ENCODE data around the gene KCNK5.

KCNK5 gene

GRCh38 chr6:39171489-39172376 lies 57.5 kb downstream of the KCNK5 start:
- H3K4me3 ChIP-seq (ENCODE audit: low read length in 2 of 2): peak overlapping the region in 1 of 2 donors; percentile 15
- no peak overlapping the region for H3K27ac ChIP-seq (ENCODE audit: low read length)
- peaks cover 5% of the 10 kb centered on the region in 2 donors for H3K9me3 ChIP-seq (ENCODE audit: control insufficient read depth in 2 of 2, low read length in 2 of 2)
- H3K36me3 ChIP-seq (ENCODE audit: control insufficient read depth in 2 of 2, insufficient read depth in 2 of 2, low read length in 2 of 2): no peaks in the 10 kb centered on the region
- no peaks in the 10 kb centered on the region for H3K4me1 ChIP-seq (ENCODE audit: control insufficient read depth, insufficient read depth, low read length)
- H3K9ac ChIP-seq (ENCODE audit: low read length in 2 of 2): no peak overlapping the region
- H3K27me3 ChIP-seq (ENCODE audit: control insufficient read depth in 1 of 2, insufficient read depth in 2 of 2, low read length in 2 of 2): peaks cover 0 to 4% of the 10 kb centered on the region in 2 donors

- Histone ChIP-seq H3K4me1 (ENCODE audit: control insufficient read depth, insufficient read depth, low read length) (no peaks in the 10 kb centered on the region), H3K9me3 (ENCODE audit: control insufficient read depth in 2 of 2, low read length in 2 of 2) (peaks cover 4 to 5% of the 10 kb centered on the region in 2 donors), H3K27me3 (ENCODE audit: control insufficient read depth in 1 of 2, insufficient read depth in 2 of 2, low read length in 2 of 2) (peaks cover 4 to 9% of the 10 kb centered on the region in 2 donors), H3K36me3 (ENCODE audit: control insufficient read depth in 2 of 2, insufficient read depth in 2 of 2, low read length in 2 of 2) (no peaks in the 10 kb centered on the region), H3K9ac (ENCODE audit: low read length in 2 of 2) (no peak overlapping the region), H3K27ac (ENCODE audit: low read length) (no peak overlapping the region), H3K4me3 (ENCODE audit: low read length in 2 of 2) (no peak overlapping the region)
Measured at GRCh38 chr6:39170860-39171259, 58.4 kb downstream of the KCNK5 start.

DNA sequence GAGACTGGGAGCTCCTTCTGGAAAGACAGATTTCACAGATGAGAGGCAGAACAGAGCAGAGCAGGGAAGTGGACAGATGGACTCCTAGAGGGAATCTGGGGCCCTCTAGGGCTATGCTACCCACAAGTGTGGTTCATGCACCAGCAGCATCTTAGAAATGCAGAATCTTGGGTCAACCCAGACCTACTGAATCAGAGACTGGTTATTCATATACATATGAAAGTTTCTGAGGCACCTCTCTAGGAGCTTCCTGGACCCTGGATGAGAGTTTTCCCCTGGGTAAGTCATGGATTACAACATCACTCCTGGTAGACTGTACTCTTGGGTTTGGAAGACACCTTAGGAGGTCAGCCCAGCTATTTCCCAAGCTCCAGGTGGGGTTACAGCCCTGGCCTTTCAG lies 58.9 kb downstream of the KCNK5 start:
- H3K9ac ChIP-seq (ENCODE audit: low read length in 2 of 2): no peak overlapping the region
- no peak overlapping the region for H3K27ac ChIP-seq (ENCODE audit: low read length)
- H3K36me3 ChIP-seq (ENCODE audit: control insufficient read depth in 2 of 2, insufficient read depth in 2 of 2, low read length in 2 of 2): no peaks in the 10 kb centered on the region
- H3K4me1 ChIP-seq (ENCODE audit: control insufficient read depth, insufficient read depth, low read length): no peaks in the 10 kb centered on the region
- peaks cover 5 to 9% of the 10 kb centered on the region in 2 donors for H3K27me3 ChIP-seq (ENCODE audit: control insufficient read depth in 1 of 2, insufficient read depth in 2 of 2, low read length in 2 of 2)
- H3K4me3 ChIP-seq (ENCODE audit: low read length in 2 of 2): no peak overlapping the region
- peaks cover 4 to 5% of the 10 kb centered on the region in 2 donors for H3K9me3 ChIP-seq (ENCODE audit: control insufficient read depth in 2 of 2, low read length in 2 of 2)

GRCh38 chr6:39169448-39170344 lies 59.6 kb downstream of the KCNK5 start:
- Histone ChIP-seq H3K27ac (ENCODE audit: low read length) (no peak overlapping the region), H3K9ac (ENCODE audit: low read length in 2 of 2) (no peak overlapping the region), H3K27me3 (ENCODE audit: control insufficient read depth in 1 of 2, insufficient read depth in 2 of 2, low read length in 2 of 2) (peaks cover 5 to 9% of the 10 kb centered on the region in 2 donors)

DNA sequence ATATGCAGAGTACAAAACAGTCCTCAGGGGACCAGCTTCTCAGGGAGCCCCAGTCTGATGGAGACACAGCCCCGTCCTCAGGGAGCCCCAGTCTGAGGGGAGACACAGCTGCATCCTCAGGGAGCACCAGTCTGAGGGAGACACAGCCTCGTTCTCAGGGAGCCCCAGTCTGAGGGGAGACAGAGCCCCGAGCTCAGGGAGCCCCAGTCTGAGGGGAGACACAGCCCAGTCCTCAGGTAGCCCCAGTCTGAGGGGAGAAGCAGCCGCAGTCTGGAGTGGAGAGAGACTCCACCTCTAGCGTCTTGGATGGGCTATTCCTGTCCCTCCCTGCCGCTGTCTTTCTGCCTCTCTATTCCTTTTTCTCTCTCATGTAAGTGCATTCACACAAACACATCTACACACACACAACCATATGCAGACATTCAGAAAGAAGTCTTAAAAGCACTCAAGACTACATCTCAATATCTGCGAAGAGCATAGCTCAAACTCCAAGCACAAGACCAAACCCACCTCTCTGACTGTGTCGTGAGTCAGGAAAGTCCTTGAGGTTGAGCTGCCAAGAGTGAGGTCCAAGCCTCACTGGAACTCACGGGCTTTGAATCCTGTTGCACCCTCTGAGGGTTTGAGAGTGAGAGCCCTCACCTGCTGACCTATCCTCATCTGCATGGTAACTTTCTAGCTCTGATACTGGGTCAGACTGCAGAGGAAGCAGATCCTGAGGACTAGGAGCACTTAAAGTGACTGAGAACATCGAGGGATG lies 61.2 kb downstream of the KCNK5 start:
- H3K9me3 ChIP-seq (ENCODE audit: control insufficient read depth in 2 of 2, low read length in 2 of 2): peaks cover 4 to 5% of the 10 kb centered on the region in 2 donors
- no peak overlapping the region for H3K27ac ChIP-seq (ENCODE audit: low read length)
- H3K4me3 ChIP-seq (ENCODE audit: low read length in 2 of 2): no peak overlapping the region
- H3K4me1 ChIP-seq (ENCODE audit: control insufficient read depth, insufficient read depth, low read length): no peaks in the 10 kb centered on the region
- no peaks in the 10 kb centered on the region for H3K36me3 ChIP-seq (ENCODE audit: control insufficient read depth in 2 of 2, insufficient read depth in 2 of 2, low read length in 2 of 2)
- H3K9ac ChIP-seq (ENCODE audit: low read length in 2 of 2): no peak overlapping the region
- peaks cover 5 to 9% of the 10 kb centered on the region in 2 donors for H3K27me3 ChIP-seq (ENCODE audit: control insufficient read depth in 1 of 2, insufficient read depth in 2 of 2, low read length in 2 of 2)

More at GRCh38 chr6:39169448-39170344, 59.6 kb downstream of the KCNK5 start:
- H3K9me3 ChIP-seq (ENCODE audit: control insufficient read depth in 2 of 2, low read length in 2 of 2): peaks cover 4 to 5% of the 10 kb centered on the region in 2 donors
- no peak overlapping the region for H3K4me3 ChIP-seq (ENCODE audit: low read length in 2 of 2)
- no peaks in the 10 kb centered on the region for H3K4me1 ChIP-seq (ENCODE audit: control insufficient read depth, insufficient read depth, low read length)
- H3K36me3 ChIP-seq (ENCODE audit: control insufficient read depth in 2 of 2, insufficient read depth in 2 of 2, low read length in 2 of 2): no peaks in the 10 kb centered on the region

DNA sequence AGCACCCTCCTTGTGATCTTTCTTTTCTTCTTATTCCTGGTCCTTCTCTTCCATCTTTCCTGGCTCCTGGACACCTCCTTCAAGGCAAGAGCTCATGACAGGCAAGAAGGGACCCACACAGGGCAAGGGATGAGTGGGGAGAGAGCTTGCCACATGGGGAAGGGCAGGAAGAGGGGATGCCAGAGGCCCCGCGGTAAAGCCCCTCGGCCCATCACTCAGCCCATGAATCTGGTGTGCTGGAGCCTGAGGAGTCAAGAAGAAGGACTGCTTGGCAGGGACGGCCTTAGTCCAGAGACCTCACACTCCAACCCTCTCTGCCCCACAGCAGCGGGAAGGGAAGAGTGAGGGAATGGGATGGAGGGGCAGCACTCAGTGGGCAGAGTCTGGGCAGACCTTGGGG lies 62.0 kb downstream of the KCNK5 start:
- H3K27ac ChIP-seq (ENCODE audit: low read length): no peak overlapping the region
- peaks cover 4 to 5% of the 10 kb centered on the region in 2 donors for H3K9me3 ChIP-seq (ENCODE audit: control insufficient read depth in 2 of 2, low read length in 2 of 2)
- H3K9ac ChIP-seq (ENCODE audit: low read length in 2 of 2): no peak overlapping the region
- H3K36me3 ChIP-seq (ENCODE audit: control insufficient read depth in 2 of 2, insufficient read depth in 2 of 2, low read length in 2 of 2): no peaks in the 10 kb centered on the region
- H3K4me1 ChIP-seq (ENCODE audit: control insufficient read depth, insufficient read depth, low read length): no peaks in the 10 kb centered on the region
- H3K27me3 ChIP-seq (ENCODE audit: control insufficient read depth in 1 of 2, insufficient read depth in 2 of 2, low read length in 2 of 2): peaks cover 5 to 9% of the 10 kb centered on the region in 2 donors
- H3K4me3 ChIP-seq (ENCODE audit: low read length in 2 of 2): no peak overlapping the region

- H3K9me3 ChIP-seq (ENCODE audit: control insufficient read depth in 2 of 2, low read length in 2 of 2): peaks cover 2 to 5% of the 10 kb centered on the region in 2 donors
- no peaks in the 10 kb centered on the region for H3K36me3 ChIP-seq (ENCODE audit: control insufficient read depth in 2 of 2, insufficient read depth in 2 of 2, low read length in 2 of 2)
- H3K27me3 ChIP-seq (ENCODE audit: control insufficient read depth in 1 of 2, insufficient read depth in 2 of 2, low read length in 2 of 2): peaks cover 5 to 9% of the 10 kb centered on the region in 2 donors
- no peaks in the 10 kb centered on the region for H3K4me1 ChIP-seq (ENCODE audit: control insufficient read depth, insufficient read depth, low read length)
- H3K9ac ChIP-seq (ENCODE audit: low read length in 2 of 2): no peak overlapping the region
- no peak overlapping the region for H3K4me3 ChIP-seq (ENCODE audit: low read length in 2 of 2)
- H3K27ac ChIP-seq (ENCODE audit: low read length): no peak overlapping the region
Measured at GRCh38 chr6:39166912-39167290, 62.4 kb downstream of the KCNK5 start.

GRCh38 chr6:39166189-39166911 lies 62.9 kb downstream of the KCNK5 start:
- Histone ChIP-seq H3K9me3 (ENCODE audit: control insufficient read depth in 2 of 2, low read length in 2 of 2) (peaks cover 0 to 1% of the 10 kb centered on the region in 2 donors), H3K9ac (ENCODE audit: low read length in 2 of 2) (no peak overlapping the region), H3K4me1 (ENCODE audit: control insufficient read depth, insufficient read depth, low read length) (no peaks in the 10 kb centered on the region), H3K27ac (ENCODE audit: low read length) (no peak overlapping the region), H3K27me3 (ENCODE audit: control insufficient read depth in 1 of 2, insufficient read depth in 2 of 2, low read length in 2 of 2) (peaks cover 5 to 9% of the 10 kb centered on the region in 2 donors), H3K36me3 (ENCODE audit: control insufficient read depth in 2 of 2, insufficient read depth in 2 of 2, low read length in 2 of 2) (no peaks in the 10 kb centered on the region), H3K4me3 (ENCODE audit: low read length in 2 of 2) (no peak overlapping the region)

GRCh38 chr6:39157511-39157910 lies 71.8 kb downstream of the KCNK5 start:
- no peak overlapping the region for H3K27ac ChIP-seq (ENCODE audit: low read length)
- no peaks in the 10 kb centered on the region for H3K9me3 ChIP-seq (ENCODE audit: control insufficient read depth in 2 of 2, low read length in 2 of 2)
- H3K36me3 ChIP-seq (ENCODE audit: control insufficient read depth in 2 of 2, insufficient read depth in 2 of 2, low read length in 2 of 2): no peaks in the 10 kb centered on the region
- H3K4me1 ChIP-seq (ENCODE audit: control insufficient read depth, insufficient read depth, low read length): no peaks in the 10 kb centered on the region
- H3K27me3 ChIP-seq (ENCODE audit: control insufficient read depth in 1 of 2, insufficient read depth in 2 of 2, low read length in 2 of 2): no peaks in the 10 kb centered on the region
- no peak overlapping the region for H3K9ac ChIP-seq (ENCODE audit: low read length in 2 of 2)
- no peak overlapping the region for H3K4me3 ChIP-seq (ENCODE audit: low read length in 2 of 2)

GRCh38 chr6:39156801-39157200 lies 72.5 kb downstream of the KCNK5 start:
- H3K9ac ChIP-seq (ENCODE audit: low read length in 2 of 2): no peak overlapping the region
- no peaks in the 10 kb centered on the region for H3K36me3 ChIP-seq (ENCODE audit: control insufficient read depth in 2 of 2, insufficient read depth in 2 of 2, low read length in 2 of 2)
- H3K4me1 ChIP-seq (ENCODE audit: control insufficient read depth, insufficient read depth, low read length): no peaks in the 10 kb centered on the region
- H3K27me3 ChIP-seq (ENCODE audit: control insufficient read depth in 1 of 2, insufficient read depth in 2 of 2, low read length in 2 of 2): peaks cover 0 to 4% of the 10 kb centered on the region in 2 donors
- H3K4me3 ChIP-seq (ENCODE audit: low read length in 2 of 2): no peak overlapping the region
- H3K27ac ChIP-seq (ENCODE audit: low read length): no peak overlapping the region
- H3K9me3 ChIP-seq (ENCODE audit: control insufficient read depth in 2 of 2, low read length in 2 of 2): no peaks in the 10 kb centered on the region

All from stomach smooth muscle (tissue), 2 donors.